ENCODE measurements around the gene LIPF. TPM values are rescaled to one million over a fixed set of nuclear protein-coding genes. Genes with fewer than 3 reads are reported as not detected.
"Not testable (repeated sequence)": the region's sequence is repeated elsewhere in the genome, so short reads cannot be mapped to it uniquely, and the experiment has no call there.

The LIPF gene
- polyA plus RNA-seq, 1 donor, result not detected

DNA sequence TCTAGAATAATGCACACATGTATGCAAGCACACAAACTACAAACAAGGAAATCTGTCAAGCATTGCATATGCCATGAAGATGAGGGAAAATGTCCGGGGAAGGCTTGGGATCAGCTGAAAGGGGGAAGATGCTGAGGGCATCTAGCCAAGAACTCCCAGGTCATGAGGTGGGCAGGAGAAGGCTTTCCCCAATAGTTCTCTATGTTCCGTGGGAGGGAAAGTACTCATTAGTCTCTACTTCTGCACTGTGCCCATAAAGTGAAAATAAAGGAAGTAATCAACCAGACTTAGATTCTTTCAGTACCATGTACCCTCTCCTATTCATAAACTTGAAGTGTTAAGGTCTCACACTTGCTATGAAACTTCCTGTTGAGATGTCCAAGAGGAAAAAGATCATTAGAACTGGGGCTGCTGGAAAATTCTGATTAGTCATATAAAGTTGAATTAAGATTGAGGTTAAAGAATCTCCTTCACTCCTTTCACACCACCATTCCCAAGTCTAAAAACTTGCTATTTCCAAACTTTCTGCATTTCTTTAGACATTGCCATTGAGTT lies 17.1 kb upstream of the LIPF start:
- Histone ChIP-seq H3K4me3 (ENCODE audit: low read length) (no peak overlapping the region), H3K4me1 (ENCODE audit: control insufficient read depth, insufficient read depth, low read length) (no peaks in the 10 kb centered on the region), H3K27me3 (ENCODE audit: control insufficient read depth, insufficient read depth, low read length) (no peaks in the 10 kb centered on the region), H3K27ac (ENCODE audit: low read length) (no peak overlapping the region), H3K9me3 (ENCODE audit: control insufficient read depth, low read depth, low read length) (no peaks in the 10 kb centered on the region), H3K36me3 (ENCODE audit: control insufficient read depth, insufficient read depth, low read length) (no peaks in the 10 kb centered on the region)
- no peak for DNase-seq
- WGBS (ENCODE audit: insufficient coverage, low lambda C conversion rate), result no CpG with 5 or more reads among the region's 2 CpGs

DNA sequence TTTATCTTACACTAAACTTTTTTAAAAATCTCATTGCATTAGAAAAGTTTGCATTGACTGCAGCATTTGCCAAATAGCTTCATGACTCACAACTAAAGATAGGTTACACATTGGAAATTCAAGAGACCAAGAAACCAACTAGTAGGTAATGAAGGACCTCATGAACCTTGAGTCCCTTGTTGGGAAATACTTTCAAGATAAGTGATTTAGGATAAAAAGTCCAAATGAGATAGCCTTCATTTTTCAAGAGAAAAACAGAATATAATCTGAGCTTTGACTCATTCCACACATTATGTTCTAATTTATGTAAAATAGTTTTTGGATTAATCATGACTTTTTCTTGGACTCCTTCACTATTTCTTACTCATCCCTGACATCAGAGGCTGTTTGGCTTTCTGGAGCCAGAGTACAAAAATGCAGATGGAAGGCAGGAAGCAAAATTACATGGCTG lies 13.1 kb upstream of the LIPF start:
- DNase-seq, result peak; percentile 2 to 5
- Histone ChIP-seq H3K27ac (ENCODE audit: low read length) (no peak overlapping the region), H3K27me3 (ENCODE audit: control insufficient read depth, insufficient read depth, low read length) (no peaks in the 10 kb centered on the region), H3K36me3 (ENCODE audit: control insufficient read depth, insufficient read depth, low read length) (no peaks in the 10 kb centered on the region), H3K9me3 (ENCODE audit: control insufficient read depth, low read depth, low read length) (no peaks in the 10 kb centered on the region), H3K4me1 (ENCODE audit: control insufficient read depth, insufficient read depth, low read length) (no peaks in the 10 kb centered on the region), H3K4me3 (ENCODE audit: low read length) (no peak overlapping the region)

DNA sequence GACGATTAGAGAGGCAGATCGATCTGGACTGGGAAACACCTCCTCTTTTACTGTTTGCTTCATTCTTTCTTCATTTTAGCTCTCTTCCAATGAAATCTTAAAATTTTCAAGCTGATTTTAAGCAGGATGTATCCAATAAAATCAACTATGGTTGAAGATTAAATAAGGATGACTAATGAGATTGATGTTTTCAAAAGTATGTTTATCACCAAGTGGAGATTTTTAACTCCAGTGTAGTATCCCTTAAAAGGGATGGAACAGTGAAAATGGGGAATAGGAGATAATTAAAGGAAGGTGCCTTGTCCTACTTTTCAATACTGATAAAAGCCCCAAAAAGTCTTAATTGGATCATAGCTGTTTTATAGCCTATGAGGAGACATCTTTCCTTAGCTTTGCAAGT lies 11.6 kb upstream of the LIPF start:
- Histone ChIP-seq H3K4me3 (ENCODE audit: low read length) (no peak overlapping the region), H3K36me3 (ENCODE audit: control insufficient read depth, insufficient read depth, low read length) (no peaks in the 10 kb centered on the region), H3K4me1 (ENCODE audit: control insufficient read depth, insufficient read depth, low read length) (no peaks in the 10 kb centered on the region), H3K27me3 (ENCODE audit: control insufficient read depth, insufficient read depth, low read length) (no peaks in the 10 kb centered on the region), H3K27ac (ENCODE audit: low read length) (no peak overlapping the region), H3K9me3 (ENCODE audit: control insufficient read depth, low read depth, low read length) (no peaks in the 10 kb centered on the region)
- DNase-seq, result no peak
- no CpG with 5 or more reads among the region's 2 CpGs for WGBS (ENCODE audit: insufficient coverage, low lambda C conversion rate)

DNA sequence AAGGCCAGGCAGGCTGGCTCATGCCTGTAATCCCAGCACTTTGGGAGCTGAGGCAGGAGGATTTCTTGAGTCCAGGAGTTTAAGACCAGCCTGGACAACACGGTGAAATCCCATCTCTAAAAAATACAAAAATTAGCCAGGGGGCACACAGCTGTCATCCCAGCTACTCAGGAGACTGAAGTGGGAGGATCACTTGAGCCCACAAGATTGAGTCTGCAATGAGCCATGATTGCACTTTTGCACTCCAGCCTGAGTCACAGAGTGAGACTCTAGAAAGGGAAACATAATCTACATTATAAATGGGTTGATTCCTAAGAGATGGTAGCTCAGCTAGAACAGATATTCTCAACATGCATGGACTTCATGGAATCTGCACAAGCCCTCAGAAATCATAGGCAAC lies 6.3 kb upstream of the LIPF start:
- no peak for DNase-seq
- Histone ChIP-seq H3K4me1 (ENCODE audit: control insufficient read depth, insufficient read depth, low read length) (no peaks in the 10 kb centered on the region), H3K9me3 (ENCODE audit: control insufficient read depth, low read depth, low read length) (no peaks in the 10 kb centered on the region), H3K4me3 (ENCODE audit: low read length) (no peak overlapping the region), H3K27ac (ENCODE audit: low read length) (no peak overlapping the region), H3K27me3 (ENCODE audit: control insufficient read depth, insufficient read depth, low read length) (no peaks in the 10 kb centered on the region), H3K36me3 (ENCODE audit: control insufficient read depth, insufficient read depth, low read length) (no peaks in the 10 kb centered on the region)
- no CpG with 5 or more reads among the region's 1 CpG for WGBS (ENCODE audit: insufficient coverage, low lambda C conversion rate)

DNA sequence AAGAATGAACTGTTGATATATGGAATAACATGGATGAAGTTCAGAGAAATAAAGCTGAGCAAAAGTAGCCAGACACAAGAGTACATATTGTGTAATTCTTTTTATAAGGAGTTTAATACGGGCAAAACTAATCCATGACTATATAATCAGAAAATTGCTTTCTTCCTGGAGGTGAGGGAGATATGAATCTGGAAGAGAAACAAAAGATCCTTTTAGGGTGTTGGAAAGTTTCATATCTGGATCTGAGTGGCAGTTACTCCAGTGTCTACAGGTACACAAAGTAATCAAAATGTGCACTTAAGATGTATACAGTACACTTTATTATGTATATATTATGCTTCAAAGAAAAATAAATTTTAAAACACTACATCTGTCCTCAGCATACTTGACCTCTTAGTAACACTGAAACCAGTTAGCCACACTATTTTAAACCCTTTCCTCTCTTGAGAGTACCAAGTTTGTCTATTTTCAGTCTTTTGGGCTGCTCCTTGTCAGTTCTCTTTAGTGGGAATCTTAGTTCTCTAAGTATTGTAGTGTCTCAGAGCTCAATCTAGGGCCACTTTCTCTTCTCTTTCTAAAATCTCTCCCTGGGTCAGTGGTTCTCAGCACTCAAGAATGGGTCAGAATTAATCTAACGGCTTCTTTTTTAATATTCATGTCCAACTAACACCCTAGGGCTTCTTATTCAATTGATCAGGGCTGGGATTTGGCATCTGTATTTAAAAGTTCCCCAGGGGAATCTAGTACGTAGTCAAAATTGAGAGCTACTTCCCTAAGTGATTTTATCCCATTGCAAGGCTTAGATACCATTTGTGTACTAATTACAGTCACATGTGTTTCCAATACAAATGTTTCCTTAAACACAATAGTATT lies 4.3 kb upstream of the LIPF start:
- Histone ChIP-seq H3K9me3 (ENCODE audit: control insufficient read depth, low read depth, low read length) (no peaks in the 10 kb centered on the region), H3K27me3 (ENCODE audit: control insufficient read depth, insufficient read depth, low read length) (no peaks in the 10 kb centered on the region), H3K27ac (ENCODE audit: low read length) (no peak overlapping the region), H3K4me3 (ENCODE audit: low read length) (no peak overlapping the region), H3K36me3 (ENCODE audit: control insufficient read depth, insufficient read depth, low read length) (no peaks in the 10 kb centered on the region), H3K4me1 (ENCODE audit: control insufficient read depth, insufficient read depth, low read length) (no peaks in the 10 kb centered on the region)
- WGBS (ENCODE audit: insufficient coverage, low lambda C conversion rate), result 67% methylated on average over 2 of the region's 3 CpGs
- no peak for DNase-seq

DNA sequence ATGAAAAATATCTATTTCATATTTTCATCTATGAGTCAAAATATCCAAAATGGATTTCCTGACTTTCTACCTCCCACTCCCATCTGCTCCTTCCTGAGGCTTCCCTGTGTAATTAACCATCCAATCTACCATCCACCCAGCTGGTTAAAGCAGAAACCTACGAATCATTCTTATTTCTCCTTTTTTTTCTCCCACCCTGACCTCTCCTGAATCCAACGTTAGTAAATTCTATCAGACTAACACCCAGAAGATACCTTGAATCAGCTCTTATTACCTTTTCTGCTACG lies 3.7 kb upstream of the LIPF start:
- Histone ChIP-seq H3K9me3 (ENCODE audit: control insufficient read depth, low read depth, low read length) (no peaks in the 10 kb centered on the region), H3K4me3 (ENCODE audit: low read length) (no peak overlapping the region), H3K4me1 (ENCODE audit: control insufficient read depth, insufficient read depth, low read length) (no peaks in the 10 kb centered on the region), H3K36me3 (ENCODE audit: control insufficient read depth, insufficient read depth, low read length) (no peaks in the 10 kb centered on the region), H3K27me3 (ENCODE audit: control insufficient read depth, insufficient read depth, low read length) (no peaks in the 10 kb centered on the region), H3K27ac (ENCODE audit: low read length) (no peak overlapping the region)
- WGBS (ENCODE audit: insufficient coverage, low lambda C conversion rate), result 29% methylated on average over 2 of the region's 3 CpGs
- DNase-seq, result no peak

DNA sequence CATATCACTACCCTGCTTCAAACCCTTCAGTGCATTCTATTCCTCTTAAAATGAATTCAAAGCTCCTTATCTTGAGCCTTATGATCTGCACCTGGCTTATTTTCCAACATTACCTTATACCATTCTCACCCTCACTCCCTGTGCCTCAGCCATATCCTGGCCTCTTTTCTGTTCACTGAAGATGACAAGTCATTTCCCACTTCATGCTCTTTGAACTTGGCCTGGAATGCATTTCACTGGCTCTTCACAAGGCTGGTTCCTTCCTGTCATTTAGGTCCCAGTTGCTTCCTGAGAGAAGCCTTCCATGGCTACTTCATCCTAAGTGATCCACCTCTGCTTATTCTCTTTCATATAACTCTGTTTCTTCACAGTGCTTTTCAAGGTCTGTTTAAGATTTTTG lies 3.2 kb upstream of the LIPF start:
- Histone ChIP-seq H3K9me3 (ENCODE audit: control insufficient read depth, low read depth, low read length) (no peaks in the 10 kb centered on the region), H3K4me3 (ENCODE audit: low read length) (no peak overlapping the region), H3K27me3 (ENCODE audit: control insufficient read depth, insufficient read depth, low read length) (no peaks in the 10 kb centered on the region), H3K4me1 (ENCODE audit: control insufficient read depth, insufficient read depth, low read length) (no peaks in the 10 kb centered on the region), H3K36me3 (ENCODE audit: control insufficient read depth, insufficient read depth, low read length) (no peaks in the 10 kb centered on the region), H3K27ac (ENCODE audit: low read length) (no peak overlapping the region)
- DNase-seq, result no peak

DNA sequence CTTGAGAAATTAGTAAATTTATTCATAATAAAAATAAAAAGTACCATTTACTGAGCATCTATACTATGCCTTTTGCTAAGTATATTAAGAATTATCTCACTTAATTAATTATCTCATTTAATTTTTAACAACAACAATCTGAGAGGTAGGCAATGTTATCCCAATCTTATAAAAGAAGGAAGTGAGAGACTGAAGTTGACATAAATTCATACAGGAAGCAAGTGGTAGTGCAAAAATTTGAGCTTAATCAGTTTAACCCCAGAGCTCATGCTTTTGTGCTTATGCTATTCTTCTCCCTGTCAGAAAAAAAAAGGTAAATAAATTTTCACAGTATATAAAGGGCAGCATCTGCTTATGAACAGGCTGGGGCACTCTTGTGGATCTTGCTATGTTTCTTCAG lies 2.7 kb upstream of the LIPF start:
- Histone ChIP-seq H3K9me3 (ENCODE audit: control insufficient read depth, low read depth, low read length) (no peaks in the 10 kb centered on the region), H3K27ac (ENCODE audit: low read length) (no peak overlapping the region), H3K4me3 (ENCODE audit: low read length) (no peak overlapping the region), H3K27me3 (ENCODE audit: control insufficient read depth, insufficient read depth, low read length) (no peaks in the 10 kb centered on the region), H3K36me3 (ENCODE audit: control insufficient read depth, insufficient read depth, low read length) (no peaks in the 10 kb centered on the region), H3K4me1 (ENCODE audit: control insufficient read depth, insufficient read depth, low read length) (no peaks in the 10 kb centered on the region)
- DNase-seq, result no peak

DNA sequence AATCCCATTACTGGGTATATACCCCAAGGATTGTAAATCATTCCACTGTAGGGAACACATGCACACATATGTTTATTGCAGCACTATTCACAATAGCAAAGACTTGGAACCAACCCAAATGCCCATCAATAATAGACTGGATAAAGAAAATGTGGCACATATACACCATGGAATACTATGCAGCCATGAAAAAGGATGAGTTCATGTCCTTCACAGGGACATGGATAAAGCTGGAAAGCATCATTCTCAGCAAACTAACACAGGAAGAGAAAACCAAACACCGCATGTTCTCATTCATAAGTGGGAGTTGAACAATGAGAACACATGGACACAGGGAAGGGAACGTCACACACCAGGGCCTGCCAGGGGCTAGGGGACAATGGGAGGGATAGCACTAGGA lies 1.1 kb upstream of the LIPF start:
- H3K36me3 ChIP-seq (ENCODE audit: control insufficient read depth, insufficient read depth, low read length); H3K27me3 ChIP-seq (ENCODE audit: control insufficient read depth, insufficient read depth, low read length); H3K4me1 ChIP-seq (ENCODE audit: control insufficient read depth, insufficient read depth, low read length); DNase-seq; H3K27ac ChIP-seq (ENCODE audit: low read length); H3K4me3 ChIP-seq (ENCODE audit: low read length); H3K9me3 ChIP-seq (ENCODE audit: control insufficient read depth, low read depth, low read length): not testable (repeated sequence)
- no CpG with 5 or more reads among the region's 2 CpGs for WGBS (ENCODE audit: insufficient coverage, low lambda C conversion rate)

DNA sequence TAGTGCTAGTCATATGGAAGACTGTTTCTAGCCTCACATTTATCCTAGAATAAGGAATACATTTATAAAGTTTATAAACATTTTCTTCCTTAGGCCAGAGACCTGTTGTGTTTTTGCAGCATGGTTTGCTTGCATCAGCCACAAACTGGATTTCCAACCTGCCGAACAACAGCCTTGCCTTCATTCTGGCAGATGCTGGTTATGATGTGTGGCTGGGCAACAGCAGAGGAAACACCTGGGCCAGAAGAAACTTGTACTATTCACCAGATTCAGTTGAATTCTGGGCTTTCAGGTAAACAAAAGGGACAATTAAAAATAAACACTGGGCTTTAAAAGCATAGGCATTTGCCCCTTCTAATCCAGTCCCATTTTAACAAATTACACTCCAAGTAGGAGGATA lies 4.2 kb downstream of the LIPF start:
- Histone ChIP-seq H3K9me3 (ENCODE audit: control insufficient read depth, low read depth, low read length) (no peaks in the 10 kb centered on the region), H3K27me3 (ENCODE audit: control insufficient read depth, insufficient read depth, low read length) (no peaks in the 10 kb centered on the region), H3K4me3 (ENCODE audit: low read length) (no peak overlapping the region), H3K27ac (ENCODE audit: low read length) (no peak overlapping the region), H3K36me3 (ENCODE audit: control insufficient read depth, insufficient read depth, low read length) (no peaks in the 10 kb centered on the region), H3K4me1 (ENCODE audit: control insufficient read depth, insufficient read depth, low read length) (no peaks in the 10 kb centered on the region)
- no CpG with 5 or more reads among the region's 1 CpG for WGBS (ENCODE audit: insufficient coverage, low lambda C conversion rate)
- DNase-seq, result no peak

DNA sequence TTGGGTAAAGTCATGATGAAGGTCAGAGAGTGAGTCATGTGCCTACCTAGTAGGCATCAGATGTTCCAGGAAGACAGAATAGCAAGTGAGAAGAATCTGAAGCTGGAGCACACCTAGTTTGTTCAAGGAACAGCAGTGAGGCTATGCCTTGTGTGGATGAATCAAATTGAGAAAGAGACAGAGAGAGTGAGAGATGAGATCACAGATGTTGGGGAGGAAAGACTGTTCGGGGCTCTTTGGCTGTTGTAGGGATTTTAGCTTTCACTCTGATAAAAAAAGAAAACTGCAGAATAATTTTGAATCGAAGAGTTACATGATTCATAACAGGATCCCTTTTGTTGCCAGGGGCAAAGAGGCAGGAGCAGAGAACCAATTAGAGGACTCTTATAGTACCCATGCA lies 6.3 kb downstream of the LIPF start:
- Histone ChIP-seq H3K36me3 (ENCODE audit: control insufficient read depth, insufficient read depth, low read length) (no peaks in the 10 kb centered on the region), H3K4me1 (ENCODE audit: control insufficient read depth, insufficient read depth, low read length) (no peaks in the 10 kb centered on the region), H3K9me3 (ENCODE audit: control insufficient read depth, low read depth, low read length) (no peaks in the 10 kb centered on the region), H3K4me3 (ENCODE audit: low read length) (no peak overlapping the region), H3K27ac (ENCODE audit: low read length) (no peak overlapping the region), H3K27me3 (ENCODE audit: control insufficient read depth, insufficient read depth, low read length) (no peaks in the 10 kb centered on the region)
- WGBS (ENCODE audit: insufficient coverage, low lambda C conversion rate), result 100% methylated on average over 1 of the region's 2 CpGs
- DNase-seq, result no peak
